HCT116 (cell line): ENCODE data around the gene BPTF. TPM values are rescaled to one million over a fixed set of nuclear protein-coding genes. Genes with fewer than 3 reads are reported as not detected.
"Not testable (repeated sequence)": the region's sequence is repeated elsewhere in the genome, so short reads cannot be mapped to it uniquely, and the experiment has no call there.

Experiments used
- ATAC-seq: fragments of 200-7000 bp; cut with Tn5 transposase; 2 replicates; pipeline ENCODE4 v1.9.1; 2020; ENCODE audit warnings: mild to moderate bottlenecking, moderate library complexity
- BruUV-seq: library from RNA; stranded (reverse); fragments of 400-500 nt; replicated peaks from 2 replicates; lab custom pipeline; 2021; lab: Mats Ljungman, UMichigan
- CTCF ChIA-PET: fragments of 300-600 bp; sonication (Branson Sonifier 250); formaldehyde crosslinking; loops from one replicate; lab custom pipeline; 2021; ENCODE audit warnings: antibody characterized with exemption; lab: Charles Lee
- POLR2A ChIA-PET: fragments of 300-600, 350-600 bp; sonication (Branson Sonifier 250); formaldehyde crosslinking; loops from one replicate; lab custom pipeline; 2021; ENCODE audit warnings: antibody characterized with exemption; lab: Charles Lee
- RAD21 ChIA-PET, 2 experiments: fragments of 300-600 bp; sonication (Branson Sonifier 250); formaldehyde crosslinking; loops; one replicate each; lab custom pipeline; 2023; ENCODE audit warnings: low total read pairs in 2 of 2; ENCODE audit not compliant: uncharacterized antibody in 2 of 2, unreplicated experiment in 2 of 2, low non-redundant PET in 1 of 2; lab: Charles Lee
- DNase-seq: peaks from one replicate; pipeline ENCODE4 v3.0.0-alpha.2; 2010; ENCODE audit warnings: low read depth, low spot score
- H2AFZ ChIP-seq: fragments of 200-600 bp; shearing (Covaris generic), sonication (generic); 2 replicates; pipeline ENCODE4 v1.6.1; 2017; ENCODE audit warnings: low read depth, mixed run types, mixed read lengths, antibody characterized with exemption, low read length; ENCODE audit not compliant: poor library complexity, severe bottlenecking
- H3K27ac ChIP-seq: 2 replicates; pipeline ENCODE4 v1.5.1; 2012; ENCODE audit warnings: low read depth, low read length
- H3K27me3 ChIP-seq: fragments of 200-600 bp; sonication (generic); 2 replicates; pipeline ENCODE4 v1.6.1; 2016; ENCODE audit warnings: mixed run types, low read length, mixed read lengths; ENCODE audit not compliant: insufficient read depth
- H3K36me3 ChIP-seq, 2 experiments: fragments of 200-500 bp in 1 of 2; fragments of 200-600 bp in 1 of 2; sonication (Bioruptor generic) in 1 of 2; sonication (generic) in 1 of 2; 2 replicates each; pipeline versions ENCODE4 v1.5.1 to v1.6.1; 2014 to 2016; ENCODE audit warnings: low read length in 2 of 2, inconsistent platforms in 1 of 2, mixed read lengths in 1 of 2, mixed run types in 1 of 2; ENCODE audit not compliant: insufficient read depth in 2 of 2, control insufficient read depth in 1 of 2
- H3K4me1 ChIP-seq, 2 experiments: fragments of 200-600 bp in 1 of 2; sonication (generic) in 1 of 2; 2 replicates each; pipeline versions ENCODE4 v1.5.1 to v1.6.1; 2012 to 2017; ENCODE audit warnings: low read length in 2 of 2, inconsistent platforms in 1 of 2, mild to moderate bottlenecking in 1 of 2, mixed read lengths in 1 of 2, mixed run types in 1 of 2, moderate library complexity in 1 of 2; ENCODE audit not compliant: insufficient read depth in 2 of 2, control insufficient read depth in 1 of 2
- H3K4me2 ChIP-seq: fragments of 200-600 bp; sonication (generic); 2 replicates; pipeline ENCODE4 v1.6.1; 2017; ENCODE audit warnings: mixed run types, low read length, mixed read lengths
- H3K4me3 ChIP-seq, 2 experiments: fragments of 200-600 bp in 1 of 2; sonication (generic) in 1 of 2; replicated peaks in 1 of 2; 2 replicates each; pipeline ENCODE4 v1.5.1; 2011 to 2016; ENCODE audit warnings: low read length in 2 of 2, control low read depth in 1 of 2, low read depth in 1 of 2, mild to moderate bottlenecking in 1 of 2, mixed read lengths in 1 of 2, mixed run types in 1 of 2
- H3K79me2 ChIP-seq: fragments of 200-600 bp; sonication (generic); 2 replicates; pipeline ENCODE4 v1.6.1; 2017; ENCODE audit warnings: mild to moderate bottlenecking, mixed run types, low read length, moderate library complexity, mixed read lengths; ENCODE audit not compliant: insufficient read depth
- H3K9ac ChIP-seq: fragments of 200-600 bp; sonication (generic); 2 replicates; pipeline ENCODE4 v1.6.1; 2016; ENCODE audit warnings: low read length, mixed read lengths
- H3K9me2 ChIP-seq: fragments of 200-600 bp; sonication (generic), shearing (Covaris generic); 2 replicates; pipeline ENCODE4 v1.6.1; 2017; ENCODE audit warnings: mixed run types, mild to moderate bottlenecking, moderate library complexity; ENCODE audit not compliant: insufficient read depth
- H3K9me3 ChIP-seq, 2 experiments: fragments of 200-500 bp in 1 of 2; fragments of 200-600 bp in 1 of 2; sonication (Bioruptor generic) in 1 of 2; sonication (generic) in 1 of 2; 2 replicates each; pipeline ENCODE4 v1.6.1; 2014 to 2017; ENCODE audit warnings: low read length in 2 of 2, mixed read lengths in 2 of 2, inconsistent platforms in 1 of 2, low read depth in 1 of 2, mild to moderate bottlenecking in 1 of 2, mixed run types in 1 of 2, moderate library complexity in 1 of 2; ENCODE audit not compliant: control insufficient read depth in 1 of 2, insufficient read depth in 1 of 2
- H4K20me1 ChIP-seq: fragments of 200-600 bp; sonication (generic), shearing (Covaris generic); 2 replicates; pipeline ENCODE4 v1.6.1; 2017; ENCODE audit warnings: mixed run types, mild to moderate bottlenecking, moderate library complexity; ENCODE audit not compliant: insufficient read depth
- ATF3 ChIP-seq: IDR thresholded peaks from 2 replicates; pipeline ENCODE4 v1.6.1; 2012
- CBX3 ChIP-seq: IDR thresholded peaks from 2 replicates; pipeline ENCODE4 v1.6.1; 2012; ENCODE audit warnings: low read depth
- POLR2AphosphoS5 ChIP-seq: IDR thresholded peaks from 2 replicates; pipeline ENCODE4 v1.6.1; 2011; ENCODE audit warnings: mild to moderate bottlenecking, low read depth, low read length, moderate library complexity
- SRF ChIP-seq: IDR thresholded peaks from 2 replicates; pipeline ENCODE4 v1.6.1; 2012; ENCODE audit warnings: low read depth
- YY1 ChIP-seq: IDR thresholded peaks from 2 replicates; pipeline ENCODE4 v1.6.1; 2011; ENCODE audit warnings: low read length, low read depth, moderate library complexity, mild to moderate bottlenecking; ENCODE audit not compliant: insufficient replicate concordance; ENCODE audit errors: extremely low read depth
- ZBTB33 ChIP-seq: IDR thresholded peaks from 2 replicates; pipeline ENCODE4 v1.6.1; 2011; ENCODE audit warnings: mild to moderate bottlenecking, low read length, moderate library complexity; ENCODE audit not compliant: insufficient replicate concordance; ENCODE audit errors: extremely low read depth
- intact Hi-C: fragments of 100-400 bp; cut with micrococcal nuclease; formaldehyde crosslinking; loops from 2 replicates; pipeline ENCODE4 v1.10.0; 2022
- total RNA-seq: library from RNA; stranded (reverse); gene quantifications from one replicate; pipeline ENCODE4 v1.2.1, GENCODE V29; 2021; ENCODE audit not compliant: unreplicated experiment

The BPTF gene
- total RNA-seq, 1 experiment from 2014 or later: 114 TPM

- no peak for TF ChIP-seq ZBTB33
These were observed 17.3 kb downstream of the BPTF start (continued) for GRCh38 chr17:67842648-67843047.

GRCh38 chr17:67845374-67845773 is 20.1 kb downstream of the BPTF start:
- no TSS peak for BruUV-seq
- TF ChIP-seq YY1: no peak
- no peak for TF ChIP-seq SRF
- no peak for TF ChIP-seq ATF3
- no peak for TF ChIP-seq CBX3
- TF ChIP-seq POLR2AphosphoS5: no peak
- RAD21 ChIA-PET: no interaction called here

GRCh38 chr17:67848189-67848588 is 22.9 kb downstream of the BPTF start:
- H3K9me3 ChIP-seq, H3K9ac ChIP-seq, H4K20me1 ChIP-seq, RAD21 ChIA-PET, H2AFZ ChIP-seq, DNase-seq, H3K9me2 ChIP-seq, H3K4me1 ChIP-seq, intact Hi-C loops, CTCF ChIA-PET, H3K4me2 ChIP-seq, POLR2A ChIA-PET, H3K36me3 ChIP-seq, ATAC-seq, H3K4me3 ChIP-seq, BruUV-seq, H3K27ac ChIP-seq, H3K27me3 ChIP-seq: not testable (repeated sequence)
- H3K79me2 ChIP-seq: peaks cover 95% of the 10 kb centered on the region

More at GRCh38 chr17:67845374-67845773, 20.1 kb downstream of the BPTF start:
- no peaks in the 10 kb centered on the region for H3K9me2 ChIP-seq
- H3K27ac ChIP-seq: no peak overlapping the region
- DNase-seq: no peak
- ChIA-PET POLR2A (interaction anchor here (1.2 kb wide), 1 partner anchor 33 kb away, joined by 4 read pairs; no protein-coding TSS in a partner anchor), CTCF (no interaction called here)
- peaks cover 12% of the 10 kb centered on the region; the same call in 1 of the 2 replicates for H4K20me1 ChIP-seq
- intact Hi-C loops: no loop called here
- H3K9ac ChIP-seq: no peak overlapping the region
- H3K4me2 ChIP-seq: no peak overlapping the region
- no peaks in the 10 kb centered on the region for H3K9me3 ChIP-seq
- H3K27me3 ChIP-seq: no peaks in the 10 kb centered on the region
- no peak for ATAC-seq
- H3K36me3 ChIP-seq: no peaks in the 10 kb centered on the region
- H3K4me1 ChIP-seq: peaks cover 4 to 6% of the 10 kb centered on the region in 2 experiments; a peak in 3 of 4 replicates
- no peak overlapping the region for H3K4me3 ChIP-seq
- H3K79me2 ChIP-seq: peaks cover 95% of the 10 kb centered on the region
- no peak overlapping the region for H2AFZ ChIP-seq

- H3K9me2 ChIP-seq, H2AFZ ChIP-seq, H3K4me1 ChIP-seq, H3K9ac ChIP-seq, H3K4me2 ChIP-seq, H4K20me1 ChIP-seq, ATAC-seq, BruUV-seq, intact Hi-C loops, H3K27ac ChIP-seq, DNase-seq, H3K36me3 ChIP-seq, CTCF ChIA-PET, H3K4me3 ChIP-seq, H3K27me3 ChIP-seq, POLR2A ChIA-PET, RAD21 ChIA-PET, H3K9me3 ChIP-seq: not testable (repeated sequence)
- peaks cover 95% of the 10 kb centered on the region for H3K79me2 ChIP-seq
These were observed 23.5 kb downstream of the BPTF start for GRCh38 chr17:67848846-67849245.
